Activated CD8-positive, alpha-beta T cell treated with anti-CD3 and anti-CD28 coated beads for 36 hours (primary cell): ENCODE measurements around the gene NOVA2. TPM values are rescaled to one million over a fixed set of nuclear protein-coding genes. Genes with fewer than 3 reads are reported as not detected.

Source experiments
- ATAC-seq: fragments of 200-7000 bp; cut with Tn5 transposase; one replicate; pipeline ENCODE4 v1.10.0; 2021; ENCODE audit warnings: mild to moderate bottlenecking, moderate library complexity
- CTCF ChIA-PET: fragments of 350-600 bp; sonication (Branson Sonifier 250); formaldehyde crosslinking; loops from one replicate; lab custom pipeline; 2021; ENCODE audit warnings: antibody characterized with exemption; lab: Charles Lee
- POLR2A ChIA-PET: fragments of 350-600 bp; sonication (Branson Sonifier 250); formaldehyde crosslinking; loops from one replicate; lab custom pipeline; 2021; ENCODE audit warnings: antibody characterized with exemption; lab: Charles Lee
- DNase-seq: peaks from one replicate; pipeline ENCODE4 v3.0.0-alpha.2; 2020
- H3K27ac Mint-ChIP-seq: one replicate; pipeline ENCODE4 v1.8.0; 2021; ENCODE audit warnings: mild to moderate bottlenecking, mixed read lengths
- H3K27me3 Mint-ChIP-seq: one replicate; pipeline ENCODE4 v1.8.0; 2021; ENCODE audit warnings: mixed read lengths
- H3K36me3 Mint-ChIP-seq: one replicate; pipeline ENCODE4 v1.8.0; 2021; ENCODE audit warnings: low read depth, mixed read lengths
- H3K4me1 Mint-ChIP-seq: one replicate; pipeline ENCODE4 v1.8.0; 2021; ENCODE audit warnings: low read depth, mixed read lengths
- H3K4me3 Mint-ChIP-seq: one replicate; pipeline ENCODE4 v1.8.0; 2021; ENCODE audit warnings: mild to moderate bottlenecking, moderate library complexity, mixed read lengths
- H3K9me3 Mint-ChIP-seq: one replicate; pipeline ENCODE4 v1.8.0; 2021; ENCODE audit warnings: mixed read lengths
- intact Hi-C: fragments of 100-400 bp; cut with micrococcal nuclease; formaldehyde crosslinking; loops from one replicate; pipeline ENCODE4 v1.10.0; 2022
- total RNA-seq, 2 experiments: library from RNA; stranded (reverse); gene quantifications; one replicate each; pipeline ENCODE4 v1.2.3, GENCODE V29; 2021
- TF ChIP-seq, protein P1 (sequence below): fragments of 200-600 bp; IDR thresholded peaks from one replicate; pipeline ENCODE4 v1.8.0; 2022; ENCODE audit warnings: antibody characterized with exemption, mild to moderate bottlenecking

NOVA2 gene
- total RNA-seq, 2 experiments from 2014 or later = not detected

- Mint-ChIP-seq H3K4me1 (peaks cover 28% of the 10 kb centered on the region), H3K9me3 (no peaks in the 10 kb centered on the region), H3K27me3 (no peaks in the 10 kb centered on the region), H3K36me3 (peaks cover 3% of the 10 kb centered on the region), H3K27ac (no peak overlapping the region), H3K4me3 (no peak overlapping the region)
- POLR2A ChIA-PET = interaction anchor here (0.6 kb wide), 1 partner anchor 17 kb away, joined by 3 read pairs; no protein-coding TSS in a partner anchor
- CTCF ChIA-PET = interaction anchor here (1.2 to 2.2 kb wide), 3 partner anchors 8 to 24 kb away, joined by 4 to 8 read pairs (median 5); no protein-coding TSS in a partner anchor
- ATAC-seq (no peak), DNase-seq (no peak)
- TF ChIP-seq, protein P1, sequence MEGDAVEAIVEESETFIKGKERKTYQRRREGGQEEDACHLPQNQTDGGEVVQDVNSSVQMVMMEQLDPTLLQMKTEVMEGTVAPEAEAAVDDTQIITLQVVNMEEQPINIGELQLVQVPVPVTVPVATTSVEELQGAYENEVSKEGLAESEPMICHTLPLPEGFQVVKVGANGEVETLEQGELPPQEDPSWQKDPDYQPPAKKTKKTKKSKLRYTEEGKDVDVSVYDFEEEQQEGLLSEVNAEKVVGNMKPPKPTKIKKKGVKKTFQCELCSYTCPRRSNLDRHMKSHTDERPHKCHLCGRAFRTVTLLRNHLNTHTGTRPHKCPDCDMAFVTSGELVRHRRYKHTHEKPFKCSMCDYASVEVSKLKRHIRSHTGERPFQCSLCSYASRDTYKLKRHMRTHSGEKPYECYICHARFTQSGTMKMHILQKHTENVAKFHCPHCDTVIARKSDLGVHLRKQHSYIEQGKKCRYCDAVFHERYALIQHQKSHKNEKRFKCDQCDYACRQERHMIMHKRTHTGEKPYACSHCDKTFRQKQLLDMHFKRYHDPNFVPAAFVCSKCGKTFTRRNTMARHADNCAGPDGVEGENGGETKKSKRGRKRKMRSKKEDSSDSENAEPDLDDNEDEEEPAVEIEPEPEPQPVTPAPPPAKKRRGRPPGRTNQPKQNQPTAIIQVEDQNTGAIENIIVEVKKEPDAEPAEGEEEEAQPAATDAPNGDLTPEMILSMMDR = no peak
- intact Hi-C loops = no loop called here
These were observed 29.1 kb upstream of the NOVA2 start for GRCh38 chr19:46002678-46003275.

GRCh38 chr19:46000491-46001246 is 27.0 kb upstream of the NOVA2 start:
- TF ChIP-seq, protein P1 = no peak
- no peak overlapping the region for H3K27ac Mint-ChIP-seq
- peaks cover 39% of the 10 kb centered on the region for H3K4me1 Mint-ChIP-seq
- H3K4me3 Mint-ChIP-seq = peak overlapping the region; percentile 53
- peak; percentile 79 for DNase-seq
- no peaks in the 10 kb centered on the region for H3K36me3 Mint-ChIP-seq
- no peaks in the 10 kb centered on the region for H3K9me3 Mint-ChIP-seq
- ChIA-PET POLR2A (no interaction called here), CTCF (interaction anchor here (1.9 kb wide), 1 partner anchor 10 kb away, joined by 8 read pairs; no protein-coding TSS in a partner anchor)
- ATAC-seq = peak; percentile 86
- no peaks in the 10 kb centered on the region for H3K27me3 Mint-ChIP-seq
- intact Hi-C loops = no loop called here

DNA sequence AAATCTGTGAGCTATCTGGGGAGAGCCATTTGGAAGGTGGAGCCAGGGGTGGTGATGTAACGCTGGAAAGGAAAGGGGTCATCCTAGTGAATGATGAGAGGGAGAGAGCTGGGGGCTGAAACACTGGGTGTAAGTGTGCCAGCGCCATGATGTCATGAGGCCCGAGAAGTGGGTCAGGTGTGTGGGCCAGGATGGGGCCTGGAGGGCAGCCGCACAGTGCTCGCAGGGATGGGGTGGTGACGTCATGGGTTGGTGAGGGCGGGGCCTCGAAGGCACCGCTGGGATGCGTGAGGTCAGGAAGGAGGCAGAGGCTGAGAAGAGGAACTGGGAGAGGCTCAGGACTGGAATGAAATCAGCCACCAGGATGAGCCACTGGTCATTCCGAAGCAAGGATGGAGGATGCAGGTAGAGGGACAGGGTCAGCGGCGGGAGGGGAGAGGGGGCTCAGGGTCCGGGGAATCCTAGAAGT is 26.0 kb upstream of the NOVA2 start:
- intact Hi-C loops = no loop called here
- Mint-ChIP-seq H3K27me3 (no peaks in the 10 kb centered on the region), H3K4me1 (peaks cover 39% of the 10 kb centered on the region), H3K9me3 (no peaks in the 10 kb centered on the region), H3K36me3 (no peaks in the 10 kb centered on the region), H3K27ac (no peak overlapping the region), H3K4me3 (peak overlapping the region; percentile 33)
- TF ChIP-seq, protein P1 = no peak
- peak; percentile 35 for DNase-seq
- no peak for ATAC-seq
- POLR2A ChIA-PET = interaction anchor here (0.9 kb wide), 1 partner anchor 23 kb away, joined by 4 read pairs; no protein-coding TSS in a partner anchor
- CTCF ChIA-PET = interaction anchor here (1.3 kb wide), 1 partner anchor 13 kb away, joined by 4 read pairs; no protein-coding TSS in a partner anchor

DNA sequence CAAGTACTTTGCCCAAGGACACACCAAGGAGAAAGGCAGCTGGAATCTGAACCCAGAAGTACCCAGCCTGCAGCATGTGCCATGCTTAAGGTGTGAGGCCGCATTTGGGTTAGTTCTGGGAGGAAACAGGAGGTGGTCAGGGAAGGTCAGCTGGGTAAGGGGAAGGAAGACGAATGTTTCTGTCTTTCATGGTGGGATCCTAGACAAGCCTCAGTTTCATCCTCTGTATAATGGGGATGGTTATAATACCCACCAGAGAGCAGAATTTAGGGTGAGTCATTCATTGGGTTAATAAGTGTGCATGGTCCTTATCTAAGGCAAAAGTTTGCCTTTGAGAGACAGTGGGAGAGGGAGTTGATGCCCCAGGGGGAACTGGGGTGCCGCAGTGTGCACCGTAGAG is 25.2 kb upstream of the NOVA2 start:
- intact Hi-C loops = no loop called here
- no peaks in the 10 kb centered on the region for H3K9me3 Mint-ChIP-seq
- no peak for DNase-seq
- no peak overlapping the region for H3K27ac Mint-ChIP-seq
- no peaks in the 10 kb centered on the region for H3K27me3 Mint-ChIP-seq
- H3K36me3 Mint-ChIP-seq = no peaks in the 10 kb centered on the region
- H3K4me1 Mint-ChIP-seq = peaks cover 41% of the 10 kb centered on the region
- H3K4me3 Mint-ChIP-seq = no peak overlapping the region
- ATAC-seq = no peak
- CTCF ChIA-PET = interaction anchor here (1.3 kb wide), 1 partner anchor 13 kb away, joined by 4 read pairs; no protein-coding TSS in a partner anchor
- TF ChIP-seq, protein P1 = no peak
- POLR2A ChIA-PET = interaction anchor here (0.9 kb wide), 1 partner anchor 23 kb away, joined by 4 read pairs; no protein-coding TSS in a partner anchor
